GM23338 (cell line): ENCODE results near the gene UXS1. TPM values are rescaled to one million over a fixed set of nuclear protein-coding genes. Genes with fewer than 3 reads are reported as not detected.

ENCODE experiments used
- ATAC-seq: fragments of 200-7000 bp; cut with Tn5 transposase; 3 replicates; pipeline ENCODE4 v1.9.1; 2020
- DNase-seq: peaks from one replicate; pipeline ENCODE4 v3.0.0-alpha.2; 2015; ENCODE audit warnings: low spot score
- H2AFZ ChIP-seq: fragments of 200-600 bp; sonication (generic); 2 replicates; pipeline ENCODE4 v1.8.0; 2016; ENCODE audit warnings: antibody characterized with exemption, mild to moderate bottlenecking, moderate library complexity
- H3F3A ChIP-seq: fragments of 200-600 bp; sonication (generic); replicated peaks from 2 replicates; pipeline ENCODE4 v1.8.0; 2017; ENCODE audit warnings: antibody characterized with exemption, mixed run types, low read depth
- H3K27ac ChIP-seq: fragments of 200-600 bp; sonication (generic); 2 replicates; pipeline ENCODE4 v1.6.1; 2016; ENCODE audit warnings: low read depth
- H3K27me3 ChIP-seq: fragments of 200-600 bp; sonication (generic); 2 replicates; pipeline ENCODE4 v1.8.0; 2016; ENCODE audit warnings: mild to moderate bottlenecking, mixed run types, moderate library complexity; ENCODE audit not compliant: insufficient read depth
- H3K36me3 ChIP-seq: fragments of 200-600 bp; sonication (generic); 2 replicates; pipeline ENCODE4 v1.8.0; 2016; ENCODE audit warnings: mild to moderate bottlenecking; ENCODE audit not compliant: insufficient read depth
- H3K4me1 ChIP-seq: fragments of 200-600 bp; sonication (generic); 2 replicates; pipeline ENCODE4 v1.8.0; 2016; ENCODE audit warnings: mild to moderate bottlenecking, moderate library complexity; ENCODE audit not compliant: insufficient read depth
- H3K4me2 ChIP-seq: fragments of 200-600 bp; sonication (generic); 2 replicates; pipeline ENCODE4 v1.7.1; 2017; ENCODE audit warnings: mixed run types
- H3K4me3 ChIP-seq: fragments of 200-600 bp; sonication (generic); 2 replicates; pipeline ENCODE4 v1.6.1; 2016; ENCODE audit warnings: mixed run types
- H3K79me2 ChIP-seq: fragments of 200-600 bp; sonication (generic); replicated peaks from 2 replicates; pipeline ENCODE4 v1.8.0; 2017; ENCODE audit warnings: mild to moderate bottlenecking; ENCODE audit not compliant: insufficient read depth
- H3K9me2 ChIP-seq: fragments of 200-600 bp; sonication (generic); 2 replicates; pipeline ENCODE4 v1.8.0; 2017; ENCODE audit not compliant: insufficient read depth
- H4K20me1 ChIP-seq: fragments of 200-600 bp; sonication (generic); replicated peaks from 2 replicates; pipeline ENCODE4 v1.8.0; 2017; ENCODE audit warnings: mild to moderate bottlenecking; ENCODE audit not compliant: insufficient read depth
- H3K27ac Mint-ChIP-seq: 2 replicates; pipeline ENCODE4 v1.8.0; 2020; ENCODE audit warnings: inconsistent platforms, mild to moderate bottlenecking, moderate library complexity, mixed read lengths
- H3K27me3 Mint-ChIP-seq: 3 replicates; pipeline ENCODE4 v1.8.0; 2022; ENCODE audit warnings: low read depth, mild to moderate bottlenecking, moderate library complexity, mixed read lengths, inconsistent platforms; ENCODE audit not compliant: insufficient read depth, poor library complexity
- H3K36me3 Mint-ChIP-seq: 3 replicates; pipeline ENCODE4 v1.8.0; 2021; ENCODE audit warnings: low read depth, mild to moderate bottlenecking, inconsistent platforms, moderate library complexity, mixed read lengths
- H3K4me1 Mint-ChIP-seq: 3 replicates; pipeline ENCODE4 v1.8.0; 2020; ENCODE audit warnings: mild to moderate bottlenecking, inconsistent platforms, mixed read lengths
- H3K4me3 Mint-ChIP-seq: 3 replicates; pipeline ENCODE4 v1.8.0; 2021; ENCODE audit warnings: moderate library complexity, mild to moderate bottlenecking, inconsistent platforms, mixed read lengths
- H3K9me3 Mint-ChIP-seq: 3 replicates; pipeline ENCODE4 v1.8.0; 2020; ENCODE audit warnings: moderate library complexity, mild to moderate bottlenecking, inconsistent platforms, mixed read lengths
- ETS1 ChIP-seq: IDR thresholded peaks from 2 replicates; pipeline ENCODE4 v1.6.1; 2016; ENCODE audit warnings: antibody characterized with exemption
- EZH2 ChIP-seq: fragments of 200-600 bp; sonication (generic); IDR thresholded peaks from one replicate; pipeline ENCODE4 v1.8.0; 2017; ENCODE audit warnings: antibody characterized with exemption, mild to moderate bottlenecking, low read depth; ENCODE audit not compliant: unreplicated experiment
- EZH2phosphoT487 ChIP-seq: fragments of 200-600 bp; sonication (generic); IDR thresholded peaks from one replicate; pipeline ENCODE4 v1.8.1; 2018; ENCODE audit warnings: antibody characterized with exemption; ENCODE audit not compliant: unreplicated experiment
- NANOG ChIP-seq: IDR thresholded peaks from 2 replicates; pipeline ENCODE4 v1.6.1; 2016; ENCODE audit warnings: antibody characterized with exemption, borderline replicate concordance
- REST ChIP-seq: IDR thresholded peaks from one replicate; pipeline ENCODE4 v1.6.1; 2018; ENCODE audit warnings: antibody characterized with exemption; ENCODE audit not compliant: unreplicated experiment
- STAT1 ChIP-seq: IDR thresholded peaks from one replicate; pipeline ENCODE4 v1.6.1; 2016; ENCODE audit warnings: antibody characterized with exemption; ENCODE audit not compliant: unreplicated experiment
- ZNF114 ChIP-seq: fragments of 250-450 bp; sonication (Bioruptor Pico); IDR thresholded peaks from 2 replicates; pipeline ENCODE4 v1.5.0; 2020; ENCODE audit warnings: mild to moderate bottlenecking, moderate library complexity
- ZNF331 ChIP-seq: fragments of 250-450 bp; sonication (Bioruptor Pico); IDR thresholded peaks from 2 replicates; pipeline ENCODE4 v1.5.0; 2020; ENCODE audit warnings: low read depth, mild to moderate bottlenecking, moderate library complexity
- polyA plus RNA-seq: library from polyadenylated mRNA; unstranded; fragments of >200 nt; fragmentation: Nextera tagmentation; extraction: Ambion mirVana; gene quantifications from 2 replicates; pipeline ENCODE4 v1.2.1, GENCODE V29; 2016
- total RNA-seq: library from RNA; depleted of rRNA; stranded (reverse); fragments of >200 nt; shearing (Covaris generic); gene quantifications from 2 replicates; pipeline ENCODE4 v1.2.3, GENCODE V29; 2014
- TF ChIP-seq, protein P1 (sequence below): fragments of 250-450 bp; sonication (Bioruptor Pico); IDR thresholded peaks from 2 replicates; pipeline ENCODE4 v1.5.0; 2020; ENCODE audit warnings: mild to moderate bottlenecking, moderate library complexity
- TF ChIP-seq, protein P2 (sequence below), 2 experiments: fragments of 200-600 bp in 1 of 2; sonication (generic) in 1 of 2; conservative IDR thresholded peaks; 2 replicates each; pipeline versions ENCODE4 v1.5.1 to v1.6.1; 2016 to 2017; ENCODE audit warnings: antibody characterized with exemption in 2 of 2, low read depth in 2 of 2, mild to moderate bottlenecking in 2 of 2, moderate library complexity in 1 of 2

UXS1 gene
- total and polyA plus RNA-seq, 2 experiments from 2014 or later = 48.7 to 131 TPM

DNA sequence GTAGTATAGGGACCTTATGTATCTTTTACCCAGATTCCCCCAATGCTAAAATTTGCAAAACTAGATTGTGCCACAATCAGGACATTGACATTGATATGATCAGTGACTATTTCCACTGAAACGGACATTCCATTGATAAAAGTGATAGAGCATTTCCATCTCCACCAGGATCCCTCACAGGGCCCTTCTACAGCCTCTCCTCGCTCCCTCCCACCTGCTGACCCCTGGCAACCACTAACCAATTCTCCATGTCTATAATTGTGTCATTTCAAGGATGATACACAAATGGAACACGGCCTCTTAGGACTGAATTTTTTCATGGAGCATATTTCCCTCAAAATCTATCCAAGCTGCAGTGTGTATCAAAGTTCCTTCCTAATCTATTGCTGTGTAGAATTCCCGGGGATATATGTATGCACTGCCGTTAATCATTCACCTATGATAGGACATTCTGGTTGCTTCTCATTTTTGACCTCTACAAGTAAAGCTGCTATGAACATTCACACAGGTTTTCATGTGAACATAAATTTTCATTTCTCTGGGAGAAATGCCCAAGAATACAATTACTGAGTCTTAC is 67.3 kb downstream of the UXS1 start:
- ATAC-seq (no peak), DNase-seq (no peak)
- Mint-ChIP-seq H3K9me3 (no peaks in the 10 kb centered on the region), H3K36me3 (peaks cover 39% of the 10 kb centered on the region), H3K27me3 (no peaks in the 10 kb centered on the region), H3K27ac (no peak overlapping the region), H3K4me1 (peaks cover 12% of the 10 kb centered on the region; the same call in 2 of the 3 replicates), H3K4me3 (no peak overlapping the region)
- 0 out of 2 replicates have a peak, but pooled peaks cover 4% of the 10 kb centered on the region for H3K36me3 ChIP-seq
- H3K9me2 ChIP-seq = no peaks in the 10 kb centered on the region
- H3K4me3 ChIP-seq = no peak overlapping the region
- no peak overlapping the region for H3K27ac ChIP-seq
- no peaks in the 10 kb centered on the region; the same call in none of the 2 replicates for H4K20me1 ChIP-seq
- peaks cover 12% of the 10 kb centered on the region for H3K4me1 ChIP-seq
- H3K79me2 ChIP-seq = peaks cover 33% of the 10 kb centered on the region
- no peaks in the 10 kb centered on the region for H3F3A ChIP-seq
- no peak overlapping the region for H2AFZ ChIP-seq
- no peaks in the 10 kb centered on the region for H3K27me3 ChIP-seq
- H3K4me2 ChIP-seq = no peak overlapping the region
- TF ChIP-seq EZH2phosphoT487 (no peak), ETS1 (no peak), ZNF114 (CRISPR knock-in tag) (no peak), STAT1 (no peak), NANOG (no peak), REST (no peak), EZH2 (no peak), ZNF331 (CRISPR knock-in tag) (no peak)
- TF ChIP-seq, protein P1, sequence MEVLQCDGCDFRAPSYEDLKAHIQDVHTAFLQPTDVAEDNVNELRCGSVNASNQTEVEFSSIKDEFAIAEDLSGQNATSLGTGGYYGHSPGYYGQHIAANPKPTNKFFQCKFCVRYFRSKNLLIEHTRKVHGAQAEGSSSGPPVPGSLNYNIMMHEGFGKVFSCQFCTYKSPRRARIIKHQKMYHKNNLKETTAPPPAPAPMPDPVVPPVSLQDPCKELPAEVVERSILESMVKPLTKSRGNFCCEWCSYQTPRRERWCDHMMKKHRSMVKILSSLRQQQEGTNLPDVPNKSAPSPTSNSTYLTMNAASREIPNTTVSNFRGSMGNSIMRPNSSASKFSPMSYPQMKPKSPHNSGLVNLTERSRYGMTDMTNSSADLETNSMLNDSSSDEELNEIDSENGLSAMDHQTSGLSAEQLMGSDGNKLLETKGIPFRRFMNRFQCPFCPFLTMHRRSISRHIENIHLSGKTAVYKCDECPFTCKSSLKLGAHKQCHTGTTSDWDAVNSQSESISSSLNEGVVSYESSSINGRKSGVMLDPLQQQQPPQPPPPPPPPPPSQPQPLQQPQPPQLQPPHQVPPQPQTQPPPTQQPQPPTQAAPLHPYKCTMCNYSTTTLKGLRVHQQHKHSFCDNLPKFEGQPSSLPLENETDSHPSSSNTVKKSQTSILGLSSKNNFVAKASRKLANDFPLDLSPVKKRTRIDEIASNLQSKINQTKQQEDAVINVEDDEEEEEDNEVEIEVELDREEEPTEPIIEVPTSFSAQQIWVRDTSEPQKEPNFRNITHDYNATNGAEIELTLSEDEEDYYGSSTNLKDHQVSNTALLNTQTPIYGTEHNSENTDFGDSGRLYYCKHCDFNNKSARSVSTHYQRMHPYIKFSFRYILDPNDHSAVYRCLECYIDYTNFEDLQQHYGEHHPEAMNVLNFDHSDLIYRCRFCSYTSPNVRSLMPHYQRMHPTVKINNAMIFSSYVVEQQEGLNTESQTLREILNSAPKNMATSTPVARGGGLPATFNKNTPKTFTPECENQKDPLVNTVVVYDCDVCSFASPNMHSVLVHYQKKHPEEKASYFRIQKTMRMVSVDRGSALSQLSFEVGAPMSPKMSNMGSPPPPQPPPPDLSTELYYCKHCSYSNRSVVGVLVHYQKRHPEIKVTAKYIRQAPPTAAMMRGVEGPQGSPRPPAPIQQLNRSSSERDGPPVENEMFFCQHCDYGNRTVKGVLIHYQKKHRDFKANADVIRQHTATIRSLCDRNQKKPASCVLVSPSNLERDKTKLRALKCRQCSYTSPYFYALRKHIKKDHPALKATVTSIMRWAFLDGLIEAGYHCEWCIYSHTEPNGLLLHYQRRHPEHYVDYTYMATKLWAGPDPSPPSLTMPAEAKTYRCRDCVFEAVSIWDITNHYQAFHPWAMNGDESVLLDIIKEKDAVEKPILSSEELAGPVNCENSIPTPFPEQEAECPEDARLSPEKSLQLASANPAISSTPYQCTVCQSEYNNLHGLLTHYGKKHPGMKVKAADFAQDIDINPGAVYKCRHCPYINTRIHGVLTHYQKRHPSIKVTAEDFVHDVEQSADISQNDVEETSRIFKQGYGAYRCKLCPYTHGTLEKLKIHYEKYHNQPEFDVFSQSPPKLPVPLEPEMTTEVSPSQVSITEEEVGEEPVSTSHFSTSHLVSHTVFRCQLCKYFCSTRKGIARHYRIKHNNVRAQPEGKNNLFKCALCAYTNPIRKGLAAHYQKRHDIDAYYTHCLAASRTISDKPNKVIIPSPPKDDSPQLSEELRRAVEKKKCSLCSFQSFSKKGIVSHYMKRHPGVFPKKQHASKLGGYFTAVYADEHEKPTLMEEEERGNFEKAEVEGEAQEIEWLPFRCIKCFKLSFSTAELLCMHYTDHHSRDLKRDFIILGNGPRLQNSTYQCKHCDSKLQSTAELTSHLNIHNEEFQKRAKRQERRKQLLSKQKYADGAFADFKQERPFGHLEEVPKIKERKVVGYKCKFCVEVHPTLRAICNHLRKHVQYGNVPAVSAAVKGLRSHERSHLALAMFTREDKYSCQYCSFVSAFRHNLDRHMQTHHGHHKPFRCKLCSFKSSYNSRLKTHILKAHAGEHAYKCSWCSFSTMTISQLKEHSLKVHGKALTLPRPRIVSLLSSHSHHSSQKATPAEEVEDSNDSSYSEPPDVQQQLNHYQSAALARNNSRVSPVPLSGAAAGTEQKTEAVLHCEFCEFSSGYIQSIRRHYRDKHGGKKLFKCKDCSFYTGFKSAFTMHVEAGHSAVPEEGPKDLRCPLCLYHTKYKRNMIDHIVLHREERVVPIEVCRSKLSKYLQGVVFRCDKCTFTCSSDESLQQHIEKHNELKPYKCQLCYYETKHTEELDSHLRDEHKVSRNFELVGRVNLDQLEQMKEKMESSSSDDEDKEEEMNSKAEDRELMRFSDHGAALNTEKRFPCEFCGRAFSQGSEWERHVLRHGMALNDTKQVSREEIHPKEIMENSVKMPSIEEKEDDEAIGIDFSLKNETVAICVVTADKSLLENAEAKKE = no peak
- TF ChIP-seq, protein P2, sequence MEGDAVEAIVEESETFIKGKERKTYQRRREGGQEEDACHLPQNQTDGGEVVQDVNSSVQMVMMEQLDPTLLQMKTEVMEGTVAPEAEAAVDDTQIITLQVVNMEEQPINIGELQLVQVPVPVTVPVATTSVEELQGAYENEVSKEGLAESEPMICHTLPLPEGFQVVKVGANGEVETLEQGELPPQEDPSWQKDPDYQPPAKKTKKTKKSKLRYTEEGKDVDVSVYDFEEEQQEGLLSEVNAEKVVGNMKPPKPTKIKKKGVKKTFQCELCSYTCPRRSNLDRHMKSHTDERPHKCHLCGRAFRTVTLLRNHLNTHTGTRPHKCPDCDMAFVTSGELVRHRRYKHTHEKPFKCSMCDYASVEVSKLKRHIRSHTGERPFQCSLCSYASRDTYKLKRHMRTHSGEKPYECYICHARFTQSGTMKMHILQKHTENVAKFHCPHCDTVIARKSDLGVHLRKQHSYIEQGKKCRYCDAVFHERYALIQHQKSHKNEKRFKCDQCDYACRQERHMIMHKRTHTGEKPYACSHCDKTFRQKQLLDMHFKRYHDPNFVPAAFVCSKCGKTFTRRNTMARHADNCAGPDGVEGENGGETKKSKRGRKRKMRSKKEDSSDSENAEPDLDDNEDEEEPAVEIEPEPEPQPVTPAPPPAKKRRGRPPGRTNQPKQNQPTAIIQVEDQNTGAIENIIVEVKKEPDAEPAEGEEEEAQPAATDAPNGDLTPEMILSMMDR (conservative IDR thresholded peaks at IDR 0.05; ENCODE audit: low read depth in 2 of 2) = no peak
